Stimulated activated CD8-positive, alpha-beta memory T cell treated with anti-CD3 and anti-CD28 coated beads, Interleukin-4, amount 100 ng/mL, for 4 hours (primary cell): ENCODE results near the gene CSNK2A1.
"Not testable (repeated sequence)": the region's sequence is repeated elsewhere in the genome, so short reads cannot be mapped to it uniquely, and the experiment has no call there.

Experiments
- DNase-seq, 2 donors: peaks; one replicate each; pipeline ENCODE4 v3.0.0-alpha.2; 2020; ENCODE audit warnings: low read depth in 2 of 2, low spot score in 1 of 2

The CSNK2A1 gene

GRCh38 chr20:461254-462198 is 82.1 kb downstream of the CSNK2A1 start:
- peak in 1 of 2 donors; percentile 18 for DNase-seq

- no peak for DNase-seq
Measured at GRCh38 chr20:460707-461106, 82.9 kb downstream of the CSNK2A1 start.

GRCh38 chr20:460180-460579 is 83.4 kb downstream of the CSNK2A1 start:
- DNase-seq: no peak

GRCh38 chr20:458776-459175 is 84.8 kb downstream of the CSNK2A1 start:
- DNase-seq: no peak

GRCh38 chr20:454951-455350 is 88.6 kb downstream of the CSNK2A1 start:
- DNase-seq: no peak

- DNase-seq: not testable (repeated sequence)
Measured at GRCh38 chr20:452021-452420, 91.6 kb downstream of the CSNK2A1 start.

- no peak for DNase-seq
Measured at GRCh38 chr20:445514-446336, 97.9 kb downstream of the CSNK2A1 start.

- DNase-seq: no peak
Measured at GRCh38 chr20:444862-445426, 98.6 kb downstream of the CSNK2A1 start.

GRCh38 chr20:444117-444516 is 99.5 kb downstream of the CSNK2A1 start:
- no peak for DNase-seq

- DNase-seq: no peak
Measured at GRCh38 chr20:443223-443775, 100.3 kb downstream of the CSNK2A1 start.

- DNase-seq: no peak
Measured at GRCh38 chr20:440636-441035, 103.0 kb downstream of the CSNK2A1 start.

- DNase-seq: no peak
Measured at GRCh38 chr20:440148-440547, 103.4 kb downstream of the CSNK2A1 start.

GRCh38 chr20:438571-439469 is 104.8 kb downstream of the CSNK2A1 start:
- peak; percentile 17 to 29 for DNase-seq

GRCh38 chr20:437787-438486 is 105.7 kb downstream of the CSNK2A1 start:
- no peak for DNase-seq

- DNase-seq: no peak
Measured at GRCh38 chr20:436476-436875, 107.1 kb downstream of the CSNK2A1 start.

GRCh38 chr20:435558-435957 is 108.0 kb downstream of the CSNK2A1 start:
- no peak for DNase-seq

- no peak for DNase-seq
Measured at GRCh38 chr20:434661-435419, 108.8 kb downstream of the CSNK2A1 start.

GRCh38 chr20:434221-434620 is 109.4 kb downstream of the CSNK2A1 start:
- no peak for DNase-seq
